Activated gamma-delta T cell treated with Interleukin-2 at 50 U/mL for 16 hours (primary cell): ENCODE results near the gene ZFYVE21.

Source experiments
- DNase-seq: peaks from one replicate; pipeline ENCODE4 v3.0.0-alpha.2; 2020

ZFYVE21 gene

DNA sequence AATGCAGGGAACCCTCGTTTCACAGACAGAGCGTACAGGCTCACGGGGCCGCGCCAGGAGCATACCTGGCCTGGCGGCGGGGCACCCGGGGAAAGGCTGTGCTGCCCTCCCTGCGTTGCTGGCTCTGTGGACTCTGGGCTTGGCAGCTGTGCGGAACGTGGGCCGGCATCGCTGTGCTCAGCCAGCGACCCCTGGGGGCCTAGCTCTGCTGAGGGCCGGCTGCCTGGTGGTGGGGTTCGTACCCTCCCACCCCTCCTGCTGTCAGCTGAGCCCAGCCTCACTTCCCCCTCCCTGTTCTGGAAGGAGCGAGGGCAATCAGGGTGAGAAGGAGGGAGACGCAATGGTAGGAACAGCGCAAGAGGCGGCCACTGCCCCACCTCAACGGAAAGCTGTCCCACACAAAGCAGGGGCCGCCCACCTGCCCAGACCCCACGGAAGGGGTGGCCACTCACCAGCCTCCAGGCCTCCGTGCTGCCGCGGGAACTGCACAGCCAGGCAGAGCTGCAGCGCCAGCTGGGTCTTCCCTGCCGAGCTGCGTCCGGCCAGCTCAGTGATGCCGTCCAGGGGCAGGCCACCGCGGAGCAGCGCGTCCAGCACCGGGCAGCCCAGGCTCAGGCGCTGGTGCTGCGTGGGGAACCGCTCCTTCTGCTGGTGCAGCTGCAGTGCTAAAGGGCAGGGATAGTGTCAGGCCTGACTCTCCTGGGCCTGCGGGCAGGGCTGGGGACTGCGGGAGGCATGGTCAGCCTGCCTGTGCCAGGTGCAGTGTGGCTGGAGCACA lies 8.9 kb upstream of the ZFYVE21 start:
- no peak for DNase-seq

DNA sequence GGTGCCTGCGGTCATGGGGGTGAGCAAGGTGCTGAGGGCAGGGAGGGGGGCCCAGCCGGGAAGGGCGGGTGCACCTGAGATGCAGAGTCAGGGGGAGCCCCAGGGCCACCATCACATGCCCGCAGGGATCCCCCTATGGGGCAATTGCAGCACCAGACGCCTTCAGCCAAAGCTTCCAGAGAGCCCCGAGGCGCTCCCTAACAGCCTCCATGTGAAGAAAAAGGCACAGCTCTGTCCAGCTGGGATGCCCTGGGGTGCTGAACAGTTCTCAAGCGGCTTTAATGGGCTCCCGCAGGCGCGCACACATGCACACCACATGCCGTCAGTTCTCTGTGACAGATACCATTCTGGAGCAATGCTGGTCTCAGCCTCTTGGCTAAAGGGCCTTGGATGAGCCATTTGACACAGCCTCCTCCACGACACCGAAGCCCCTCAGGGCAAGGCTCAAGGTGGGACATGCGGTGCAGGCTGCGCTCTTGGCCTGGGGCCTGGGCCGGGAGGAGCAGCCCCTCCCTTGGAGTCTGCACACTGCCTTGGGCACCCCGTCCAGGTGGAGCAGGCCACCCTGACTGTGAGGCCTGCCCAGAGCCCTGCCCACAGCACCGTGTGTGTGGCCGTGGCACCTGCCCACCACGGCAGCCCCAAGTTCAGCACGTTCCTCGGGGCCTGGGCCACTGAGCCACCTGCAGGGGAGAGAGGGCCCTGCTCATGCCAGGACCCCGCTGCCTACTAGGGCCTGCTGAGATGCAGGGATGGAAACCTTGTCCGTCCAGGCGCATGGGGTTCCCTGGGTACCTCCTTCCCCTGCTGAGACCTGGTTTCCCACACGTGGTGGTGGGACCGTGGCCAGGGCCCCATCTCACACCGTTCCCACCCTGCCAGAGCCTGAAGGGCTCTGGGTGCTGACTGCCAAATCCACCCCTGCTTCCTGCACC lies 8.0 kb upstream of the ZFYVE21 start:
- DNase-seq = no peak

DNA sequence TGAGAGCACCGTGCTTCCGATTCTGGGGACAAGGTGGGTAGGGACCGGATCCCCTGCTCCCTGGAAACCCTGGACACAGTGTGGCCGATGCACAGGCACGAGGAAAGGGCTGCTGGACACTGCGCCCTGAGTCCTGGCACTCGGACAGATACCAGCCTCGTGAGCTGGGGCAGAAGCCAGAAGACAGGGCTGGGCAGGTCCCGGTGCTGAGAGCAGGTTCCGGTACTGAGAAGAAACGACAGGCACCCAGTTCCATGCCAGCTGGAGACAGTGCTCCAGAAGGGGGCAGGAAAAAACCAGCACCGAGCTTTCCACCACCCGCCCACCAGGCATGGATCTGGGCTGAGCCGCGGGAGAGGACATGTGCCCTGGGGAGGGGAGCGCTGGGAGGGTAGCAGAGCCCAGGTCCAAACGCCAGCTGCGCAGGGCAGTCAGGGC lies 6.8 kb upstream of the ZFYVE21 start:
- no peak for DNase-seq

DNA sequence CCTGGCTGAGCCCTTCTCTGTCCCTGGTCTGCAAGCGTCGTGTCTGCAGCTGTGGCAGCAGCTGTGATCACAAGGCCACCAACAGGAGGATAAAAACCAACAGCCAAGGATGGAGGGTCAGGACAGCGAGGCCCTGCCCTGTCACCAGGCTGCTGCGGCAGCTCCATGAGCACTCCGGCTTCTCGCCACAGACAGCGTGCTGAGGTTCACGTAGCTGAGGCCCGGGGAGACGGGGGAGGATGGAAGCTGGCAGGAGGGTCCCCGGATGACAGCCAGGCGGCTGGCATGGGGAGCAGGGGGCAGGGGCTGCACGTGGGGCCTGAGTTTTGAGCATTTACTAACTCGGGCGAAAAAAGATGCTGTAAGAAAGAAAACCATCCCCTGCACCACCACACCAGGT lies 5.8 kb upstream of the ZFYVE21 start:
- no peak for DNase-seq

DNA sequence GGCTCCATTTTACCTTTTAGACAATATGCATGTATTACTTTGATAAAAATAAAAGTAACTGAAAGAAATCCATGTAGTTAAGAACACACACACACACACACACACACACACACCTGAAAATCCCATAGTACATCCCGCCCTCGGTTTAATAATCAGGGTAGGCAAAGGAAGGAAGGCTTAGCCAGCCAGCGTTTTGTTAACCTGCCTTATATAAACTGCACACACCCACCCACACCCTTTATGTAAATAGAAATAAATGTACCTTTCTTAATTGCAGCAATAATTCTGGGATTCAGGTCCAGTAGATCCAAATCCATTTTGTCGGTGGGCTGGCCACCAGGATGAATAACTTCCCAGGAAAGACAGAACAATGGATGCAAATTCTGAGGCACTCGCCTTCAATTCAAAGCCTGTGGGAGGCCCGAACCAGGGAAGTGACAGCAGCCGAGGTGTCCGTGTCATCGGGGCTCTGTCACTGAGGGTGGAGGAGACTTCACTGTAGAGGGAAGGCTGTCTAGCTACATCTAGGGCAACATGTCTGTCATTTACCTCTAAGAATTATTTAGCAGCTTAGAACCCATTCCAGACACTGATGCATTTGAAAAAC lies 4.7 kb upstream of the ZFYVE21 start:
- DNase-seq = no peak

DNA sequence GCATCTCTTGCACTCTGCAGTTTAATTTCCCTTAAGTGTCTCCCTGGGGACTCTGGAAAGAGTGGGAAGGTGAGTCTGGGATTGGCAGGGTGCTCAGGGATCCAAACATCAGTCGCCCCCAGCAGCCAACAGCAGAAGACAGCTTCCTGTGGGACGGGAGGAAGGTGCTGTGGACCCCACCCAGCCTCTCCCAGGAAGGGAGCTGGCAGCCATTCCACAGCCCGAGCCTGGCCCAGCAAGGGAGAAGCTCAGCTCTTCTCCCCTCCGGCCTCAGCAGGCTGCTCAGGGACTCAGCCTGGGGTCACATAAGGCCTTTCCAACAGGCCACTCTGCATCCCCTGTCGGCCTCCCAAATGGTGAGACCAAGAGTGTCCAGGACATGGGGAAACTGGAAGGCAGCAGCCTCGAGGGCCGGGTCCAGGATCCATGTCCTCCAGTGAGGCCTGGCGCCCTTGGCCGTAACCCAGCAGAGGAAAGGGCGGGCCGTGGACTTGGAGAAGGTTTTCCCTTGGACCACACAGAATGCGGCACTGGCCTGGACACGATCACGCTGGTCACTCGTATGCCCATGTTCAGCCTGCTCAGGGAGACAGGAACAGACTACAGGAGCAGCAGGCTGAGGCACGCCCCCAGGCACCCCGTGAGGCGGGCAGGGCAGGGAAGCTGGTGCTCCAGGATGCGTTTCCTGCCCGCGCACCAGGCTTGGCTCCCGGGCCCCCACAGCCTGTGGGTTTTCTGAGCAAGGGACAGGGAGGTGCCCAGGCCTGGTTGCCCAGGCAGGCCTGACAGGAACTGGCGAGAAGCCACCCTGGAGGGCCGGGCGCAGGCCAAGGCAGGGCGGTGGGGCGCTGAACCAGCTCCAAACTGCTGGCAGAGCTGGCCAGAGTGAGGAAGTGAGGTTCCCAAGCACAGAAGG lies 3.8 kb upstream of the ZFYVE21 start:
- no peak for DNase-seq

DNA sequence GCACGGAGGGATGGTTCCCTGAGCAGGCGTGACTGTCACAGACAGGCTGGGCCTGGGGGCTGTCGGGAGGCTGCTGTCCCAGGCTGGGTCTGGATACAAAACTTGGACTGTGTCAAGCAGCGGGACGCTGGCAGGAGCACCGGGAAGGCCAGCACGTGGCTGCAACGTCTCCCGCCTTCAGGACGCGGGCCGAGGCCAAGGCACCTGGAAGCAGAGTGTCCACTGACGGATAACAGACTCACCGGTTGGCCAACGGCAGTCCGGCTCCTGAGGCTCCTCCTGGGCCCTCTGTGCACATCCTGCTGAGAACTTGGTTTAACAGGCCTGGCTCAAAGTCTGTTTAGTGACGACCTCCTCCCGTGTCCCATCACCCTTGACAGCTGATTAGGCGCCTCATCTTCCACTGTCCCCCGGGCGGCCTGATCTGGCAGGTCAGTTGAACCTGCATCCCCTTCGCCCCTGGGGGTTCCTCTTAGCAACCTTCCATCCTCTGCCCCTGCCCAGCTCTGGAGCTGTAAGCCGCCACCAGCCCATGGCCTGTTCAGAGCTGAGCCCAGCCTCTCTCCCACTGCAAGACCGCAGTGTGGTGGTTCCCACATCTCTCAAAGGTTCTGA lies 2.9 kb upstream of the ZFYVE21 start:
- DNase-seq = no peak

DNA sequence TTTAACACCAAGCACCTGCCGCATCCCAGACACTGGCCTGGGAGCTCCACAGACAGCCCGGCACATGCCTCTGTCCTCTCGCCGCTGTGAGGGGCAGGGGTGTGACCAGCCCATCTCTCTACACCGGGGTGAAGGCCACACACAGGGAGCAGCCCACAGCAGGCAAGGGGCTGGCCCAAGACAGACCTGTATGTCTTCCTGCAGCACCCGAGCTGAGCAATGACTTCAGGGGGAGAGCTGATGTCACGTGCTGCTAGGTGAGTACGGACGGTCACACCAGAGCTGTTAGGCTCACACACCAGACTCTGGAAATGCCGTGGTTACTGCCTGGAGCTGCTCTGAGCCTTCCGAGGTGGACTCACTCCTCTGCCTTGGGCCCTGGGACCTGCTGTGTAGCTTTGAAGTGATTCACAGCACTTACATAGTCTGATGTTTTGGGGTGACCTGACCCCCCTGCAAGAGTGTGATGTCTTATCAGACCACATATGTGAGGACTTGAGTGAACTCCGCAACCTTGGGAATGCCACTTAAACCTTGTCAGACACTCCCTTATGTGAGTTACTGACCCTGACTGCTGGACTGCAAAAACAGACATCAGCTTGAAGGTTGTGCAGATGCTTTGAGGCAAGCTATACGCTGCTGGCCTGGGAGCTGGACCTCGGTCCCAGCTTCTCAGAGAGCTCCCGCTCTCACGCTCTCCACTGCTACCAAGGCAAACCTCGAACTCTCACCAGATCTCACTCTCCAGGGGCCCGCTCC lies 2.1 kb upstream of the ZFYVE21 start:
- no peak for DNase-seq

DNA sequence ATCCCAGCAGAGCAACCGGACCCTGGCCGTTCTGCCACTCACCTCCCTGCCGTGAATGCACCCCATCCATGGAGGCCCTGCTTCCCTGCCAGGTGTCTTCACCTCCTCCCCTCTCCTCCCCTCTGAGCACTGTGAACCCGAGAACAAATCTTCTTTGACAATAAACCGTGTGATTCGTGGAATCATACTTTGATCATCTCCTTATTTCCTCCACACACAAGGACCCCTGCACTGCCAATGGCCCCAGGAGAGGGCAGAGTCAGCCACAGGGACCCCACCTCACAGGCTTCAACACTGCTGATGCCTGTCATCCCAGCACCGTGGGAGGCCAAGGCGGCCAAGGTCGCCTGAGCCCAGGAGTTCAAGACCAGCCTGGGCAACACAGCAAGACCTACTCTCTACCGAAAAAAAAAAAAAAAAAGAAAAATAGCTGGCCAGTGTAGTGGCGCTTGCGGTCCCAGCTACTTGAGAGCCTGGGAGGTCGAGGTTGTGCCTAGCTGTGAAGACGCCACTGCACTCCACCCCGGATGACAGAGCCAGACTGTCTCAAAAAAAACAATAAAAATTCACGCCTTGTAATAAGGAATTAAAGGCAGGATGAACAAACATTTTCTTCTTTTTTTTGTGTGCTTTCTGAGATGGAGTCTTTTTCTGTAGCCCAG lies 1.4 kb upstream of the ZFYVE21 start:
- DNase-seq = no peak

DNA sequence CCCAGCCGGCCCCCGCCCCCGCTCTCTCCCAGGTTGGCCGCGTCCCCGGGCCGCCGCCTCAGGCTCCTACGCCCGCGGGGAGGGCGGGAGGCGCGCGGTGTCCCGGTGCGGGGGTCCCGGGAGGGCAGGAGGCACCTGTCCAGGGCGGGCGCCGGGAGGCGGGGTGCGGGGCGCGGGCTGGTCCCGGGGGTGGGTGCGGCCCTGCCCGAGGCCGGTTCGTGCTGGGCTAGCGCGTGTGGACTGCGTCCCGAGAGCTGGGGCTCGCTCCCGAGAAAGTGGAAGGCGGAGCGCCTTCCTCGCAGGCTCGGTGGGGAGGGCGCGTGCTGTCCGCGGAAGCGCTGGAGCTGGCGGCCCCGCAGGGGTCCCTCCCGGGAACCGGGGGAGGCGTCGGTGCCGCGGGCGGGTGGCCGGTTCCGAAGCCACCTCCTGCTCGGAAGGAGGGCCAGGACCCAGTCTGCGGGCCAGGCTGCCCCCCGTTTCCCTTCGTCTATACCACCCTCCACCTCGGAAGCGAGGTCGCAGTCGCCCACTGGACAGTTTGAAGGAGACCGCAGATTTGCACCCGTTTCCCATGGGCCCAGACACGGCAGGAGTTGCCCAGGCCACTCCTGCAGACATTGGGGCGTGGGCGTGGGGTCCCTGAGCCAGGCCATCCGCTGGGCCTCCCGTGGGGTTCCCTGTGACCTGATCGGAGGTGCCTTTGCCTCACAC lies 636 bp downstream of the ZFYVE21 start:
- DNase-seq = no peak

DNA sequence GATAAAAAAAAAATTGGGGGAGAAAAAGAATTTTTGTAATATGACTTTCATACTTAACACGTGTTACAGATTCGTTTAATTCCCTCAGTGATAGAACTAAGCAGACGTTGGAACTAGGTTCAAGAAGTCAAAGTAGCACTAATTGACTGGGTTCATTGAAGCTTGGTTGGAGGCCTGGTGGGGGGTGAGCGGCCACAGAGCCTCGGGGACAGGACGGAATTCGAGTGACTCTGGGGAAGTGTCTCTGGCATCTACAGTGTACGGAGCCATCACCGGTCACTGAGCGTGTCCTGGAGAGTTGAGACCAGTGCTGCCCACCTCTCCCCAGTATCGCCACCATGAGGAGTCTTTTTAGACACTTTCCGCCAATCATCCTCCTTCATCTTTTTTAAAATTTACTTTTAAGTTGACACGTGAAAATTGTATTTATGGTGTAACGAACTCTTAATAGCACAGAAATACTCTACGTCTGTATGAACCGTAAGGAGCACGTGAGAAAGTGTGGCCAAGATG lies 1.3 kb downstream of the ZFYVE21 start:
- DNase-seq = no peak

DNA sequence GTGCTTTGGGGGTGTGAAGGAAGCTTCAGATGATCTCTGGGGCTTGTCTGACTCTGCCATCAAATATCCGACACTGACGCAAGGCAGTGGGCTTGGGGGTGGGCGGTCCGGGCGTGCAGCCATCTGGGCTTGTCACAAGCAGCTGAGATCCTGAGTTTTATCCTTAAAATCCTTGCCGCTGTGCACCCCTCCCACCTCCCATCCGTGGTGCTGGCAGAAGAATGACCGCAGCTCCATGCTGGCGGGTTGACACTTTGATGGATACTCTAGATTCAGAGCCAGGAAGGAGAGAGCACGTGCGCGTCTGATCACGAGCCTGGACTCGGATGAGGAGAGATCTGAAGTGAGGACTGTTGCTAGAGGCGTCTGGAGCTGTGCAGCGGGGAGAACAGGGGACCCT lies 3.0 kb downstream of the ZFYVE21 start:
- no peak for DNase-seq

DNA sequence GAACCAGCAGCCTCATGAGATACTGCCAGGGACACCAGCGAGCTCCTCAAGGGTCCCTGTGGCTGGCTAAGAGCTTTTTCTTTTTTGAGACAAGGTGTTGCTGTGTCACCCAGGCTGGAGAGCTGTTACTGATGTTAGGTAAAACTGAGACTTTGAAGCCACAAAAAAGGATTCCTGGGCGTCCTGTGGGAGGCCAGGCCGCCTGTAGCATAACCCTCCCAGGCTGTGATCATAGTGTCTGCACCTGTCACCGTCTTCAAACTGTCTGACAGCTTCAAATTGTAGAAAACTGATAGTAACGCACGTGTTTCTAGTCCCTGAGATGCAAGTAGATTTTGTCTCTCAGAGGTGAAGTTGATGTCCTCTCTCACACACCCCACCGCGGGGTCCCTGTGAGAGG lies 4.1 kb downstream of the ZFYVE21 start:
- DNase-seq = no peak

DNA sequence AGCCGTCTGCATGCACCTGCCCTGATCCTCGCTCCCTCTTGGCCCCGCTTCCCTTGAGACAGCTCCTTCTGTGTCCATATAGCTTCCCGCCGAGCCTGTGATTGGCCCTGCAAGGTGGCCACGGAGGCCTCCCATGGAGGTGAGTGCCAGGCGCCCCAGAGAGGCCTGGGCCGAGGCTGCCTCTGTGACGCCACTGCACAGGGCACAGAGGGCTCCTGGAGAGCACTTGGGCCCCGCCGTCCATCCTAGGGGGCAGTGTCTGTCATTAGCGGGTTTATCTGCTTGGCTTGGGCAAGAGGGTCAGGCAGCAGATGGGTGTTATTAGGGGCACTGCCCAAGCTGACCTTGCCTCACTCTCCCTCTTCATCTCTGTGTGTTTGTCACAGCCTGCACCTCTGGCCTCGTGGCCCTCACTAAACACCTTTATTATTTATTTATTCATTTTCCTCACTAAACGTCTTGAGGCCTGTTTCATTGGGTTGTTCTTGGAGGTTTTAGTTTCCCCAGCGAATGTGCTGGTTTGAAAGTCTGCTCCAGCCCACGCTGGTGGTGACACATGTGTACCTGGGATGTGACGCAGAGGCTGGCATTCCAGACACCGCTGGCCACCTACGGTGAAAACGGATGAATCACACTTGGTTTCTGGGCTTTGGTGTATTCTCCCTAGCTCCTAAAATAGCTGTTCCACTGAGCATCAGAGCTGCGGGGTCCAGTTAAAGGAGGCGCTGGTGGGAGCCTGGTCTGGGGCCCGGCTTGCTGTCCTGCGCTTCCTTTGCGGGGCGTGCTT lies 5.9 kb downstream of the ZFYVE21 start:
- DNase-seq = no peak

DNA sequence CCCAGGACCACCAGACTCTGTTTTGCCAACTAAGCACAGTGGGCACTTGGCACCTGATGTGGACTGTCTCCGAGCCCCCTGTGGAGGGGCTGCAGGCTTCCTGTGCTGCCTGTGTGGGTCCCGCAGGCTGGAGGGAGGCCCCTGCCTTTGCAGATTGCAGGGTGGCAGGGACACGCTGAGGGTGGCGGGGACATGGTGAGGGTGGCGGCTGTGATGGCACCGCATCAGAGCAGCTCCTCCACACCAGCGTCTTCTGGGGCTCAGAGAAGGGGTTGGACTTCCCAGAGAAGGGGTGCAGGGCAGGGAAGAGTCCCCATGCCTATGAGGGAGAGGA lies 8.1 kb downstream of the ZFYVE21 start:
- no peak for DNase-seq

DNA sequence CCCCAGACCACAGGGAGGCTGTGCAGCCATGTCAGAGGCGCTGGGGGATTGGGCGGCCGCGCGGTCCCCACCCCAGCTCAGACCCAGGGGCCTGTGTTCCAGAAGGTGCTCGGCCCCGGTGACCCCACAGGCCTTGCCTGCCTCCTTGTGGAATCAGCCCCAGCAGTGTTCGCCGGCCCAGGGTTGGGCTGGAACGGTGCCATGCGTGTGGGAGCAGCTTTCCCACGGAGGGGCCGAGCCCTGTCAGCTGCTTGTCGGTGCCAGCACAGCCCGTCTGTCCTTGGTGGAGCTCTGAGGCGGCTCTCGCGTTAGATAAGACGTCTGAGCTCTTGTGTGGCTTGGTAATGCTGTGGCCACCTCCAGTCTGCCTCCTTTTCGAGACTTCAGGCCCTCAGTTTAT lies 8.5 kb downstream of the ZFYVE21 start:
- DNase-seq = no peak

DNA sequence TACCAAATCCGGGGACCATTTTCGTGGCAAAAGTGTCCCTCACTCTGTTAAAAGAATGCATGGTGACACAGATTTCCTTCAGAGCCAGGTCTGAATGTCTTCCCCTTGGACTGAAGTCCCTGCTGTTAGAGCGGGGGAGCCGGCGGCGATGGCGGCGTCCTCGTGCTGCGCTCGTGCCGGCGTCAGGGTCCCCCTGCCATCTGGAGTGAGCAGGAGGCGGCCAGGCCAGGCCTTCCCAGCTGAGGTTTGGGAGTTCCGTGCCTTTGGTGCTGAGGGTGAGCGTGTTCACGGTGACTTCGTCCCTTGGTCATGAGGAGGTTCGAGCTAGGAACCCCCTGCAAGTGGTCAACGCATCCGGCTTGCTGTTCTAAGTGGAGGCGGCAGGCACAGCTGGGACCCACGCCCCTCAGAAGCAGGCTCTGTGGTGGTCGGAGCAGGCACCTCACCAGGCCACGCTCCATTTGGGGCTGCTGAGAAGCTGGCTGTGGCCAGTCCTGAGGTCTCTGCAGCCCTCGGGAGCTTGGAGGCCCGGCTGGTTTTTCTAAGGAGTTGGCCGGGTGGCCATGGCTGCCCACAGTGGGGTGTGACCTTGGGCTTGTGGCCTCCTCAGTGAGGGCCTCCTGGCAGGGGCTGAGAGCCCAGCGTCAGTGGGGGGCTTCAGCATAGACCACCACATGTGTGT lies 9.5 kb downstream of the ZFYVE21 start:
- DNase-seq = no peak

DNA sequence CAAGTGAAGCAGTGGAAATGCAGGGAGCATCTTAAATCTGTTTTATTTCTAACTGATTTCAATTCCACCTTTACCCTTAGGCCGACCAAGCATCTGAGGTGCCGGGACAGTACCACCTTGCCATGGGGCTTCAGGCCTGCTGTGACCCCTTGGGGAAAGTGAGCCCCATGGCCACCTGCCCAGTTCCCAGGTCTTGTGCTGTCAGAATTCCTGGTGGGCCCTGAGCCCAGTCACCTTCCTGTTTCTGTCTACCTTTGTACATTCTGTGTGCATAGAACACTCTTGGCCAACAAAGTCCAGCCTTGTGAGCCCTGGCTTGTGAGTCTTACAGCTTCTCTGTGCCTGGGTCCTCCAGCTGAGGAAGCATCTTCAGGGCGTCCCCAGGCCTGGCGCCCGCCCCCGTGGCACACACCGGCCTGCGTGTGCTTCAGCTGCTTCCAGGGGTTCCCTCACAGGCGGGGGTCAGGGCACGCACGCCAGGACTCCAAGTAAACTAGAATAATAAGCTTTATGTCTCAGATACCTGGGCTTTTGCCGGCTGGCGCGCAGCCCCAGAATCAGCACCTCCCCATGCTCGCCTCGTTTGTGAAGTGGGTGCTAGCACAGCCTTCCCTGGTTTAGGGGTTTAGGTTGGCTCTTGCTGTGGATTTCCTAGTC lies 10.3 kb downstream of the ZFYVE21 start:
- DNase-seq = no peak
